DND-41 (cell line): ENCODE results near the gene ARHGAP24.

Source experiments
- ATAC-seq: fragments of 200-7000 bp; cut with Tn5 transposase; 3 replicates; pipeline ENCODE4 v1.9.1; 2021; ENCODE audit warnings: low read depth; ENCODE audit not compliant: insufficient read depth
- DNase-seq: peaks from one replicate; pipeline ENCODE4 v3.0.0-alpha.2; 2020
- H2AFZ ChIP-seq: 2 replicates; pipeline ENCODE4 v1.6.0; 2012; ENCODE audit warnings: low read depth, low read length
- H3K27ac ChIP-seq: 2 replicates; pipeline ENCODE4 v1.5.1; 2012; ENCODE audit warnings: low read length, inconsistent platforms
- H3K27me3 ChIP-seq: fragments of 200-600 bp; sonication (generic); 2 replicates; pipeline ENCODE4 v1.6.0; 2012; ENCODE audit warnings: low read length, mild to moderate bottlenecking, inconsistent platforms; ENCODE audit not compliant: insufficient read depth, poor library complexity
- H3K36me3 ChIP-seq: 2 replicates; pipeline ENCODE4 v1.5.1; 2012; ENCODE audit warnings: low read length, inconsistent platforms; ENCODE audit not compliant: insufficient read depth
- H3K4me1 ChIP-seq: 2 replicates; pipeline ENCODE4 v1.5.1; 2012; ENCODE audit warnings: mild to moderate bottlenecking, low read length; ENCODE audit not compliant: insufficient read depth
- H3K4me2 ChIP-seq: 2 replicates; pipeline ENCODE4 v1.6.0; 2012; ENCODE audit warnings: mild to moderate bottlenecking, moderate library complexity, low read length, inconsistent platforms; ENCODE audit not compliant: insufficient read depth
- H3K4me3 ChIP-seq, 2 experiments: fragments of 200-600 bp in 1 of 2; shearing (Covaris generic) in 1 of 2; 2 replicates each; pipeline ENCODE4 v1.5.1; 2012 to 2016; ENCODE audit warnings: inconsistent platforms in 2 of 2, low read length in 2 of 2, mild to moderate bottlenecking in 2 of 2, low read depth in 1 of 2, moderate library complexity in 1 of 2
- H3K79me2 ChIP-seq: 2 replicates; pipeline ENCODE4 v1.6.0; 2012; ENCODE audit warnings: low read length, inconsistent platforms; ENCODE audit not compliant: insufficient read depth
- H3K9ac ChIP-seq: 2 replicates; pipeline ENCODE4 v1.6.0; 2012; ENCODE audit warnings: low read depth, mild to moderate bottlenecking, inconsistent platforms, low read length, moderate library complexity
- H3K9me3 ChIP-seq: 2 replicates; pipeline ENCODE4 v1.5.1; 2012; ENCODE audit warnings: low read length, moderate library complexity, mild to moderate bottlenecking, inconsistent platforms; ENCODE audit not compliant: insufficient read depth, severe bottlenecking
- H4K20me1 ChIP-seq: 2 replicates; pipeline ENCODE4 v1.6.0; 2012; ENCODE audit warnings: low read length; ENCODE audit not compliant: insufficient read depth
- CTCF ChIP-seq: IDR thresholded peaks from 2 replicates; pipeline ENCODE4 v1.5.1; 2012; ENCODE audit warnings: borderline replicate concordance, low read length, moderate library complexity, mild to moderate bottlenecking; ENCODE audit not compliant: poor library complexity, severe bottlenecking; ENCODE audit errors: extremely low read depth
- EZH2 ChIP-seq: IDR thresholded peaks from 3 replicates; pipeline ENCODE4 v1.6.1; 2012; ENCODE audit warnings: borderline replicate concordance, low read depth, mild to moderate bottlenecking, moderate library complexity, low read length, inconsistent platforms; ENCODE audit not compliant: severe bottlenecking

Gene ARHGAP24

GRCh38 chr4:86026720-86027119, 551.8 kb downstream of the ARHGAP24 start:
- Histone ChIP-seq H4K20me1 (no peaks in the 10 kb centered on the region), H2AFZ (no peak overlapping the region), H3K4me3 (no peak overlapping the region), H3K27ac (no peak overlapping the region), H3K4me1 (no peaks in the 10 kb centered on the region), H3K27me3 (no peaks in the 10 kb centered on the region), H3K36me3 (no peaks in the 10 kb centered on the region), H3K79me2 (no peaks in the 10 kb centered on the region), H3K9me3 (no peaks in the 10 kb centered on the region), H3K9ac (no peak overlapping the region), H3K4me2 (no peak overlapping the region)
- no peak for DNase-seq
- TF ChIP-seq EZH2 (no peak), CTCF (no peak)
- no peak for ATAC-seq

- Histone ChIP-seq H3K9me3 (no peaks in the 10 kb centered on the region), H3K9ac (no peak overlapping the region), H3K4me2 (no peak overlapping the region), H3K4me3 (no peak overlapping the region), H2AFZ (no peak overlapping the region), H3K4me1 (no peaks in the 10 kb centered on the region), H3K36me3 (no peaks in the 10 kb centered on the region), H3K27me3 (no peaks in the 10 kb centered on the region), H3K27ac (no peak overlapping the region), H4K20me1 (no peaks in the 10 kb centered on the region), H3K79me2 (no peaks in the 10 kb centered on the region)
- ATAC-seq (no peak), DNase-seq (no peak)
- no peak for TF ChIP-seq CTCF
- no peak for TF ChIP-seq EZH2
Observed at GRCh38 chr4:86031927-86032326, 557.0 kb downstream of the ARHGAP24 start.

GRCh38 chr4:86032476-86033022, 557.6 kb downstream of the ARHGAP24 start:
- no peaks in the 10 kb centered on the region for H4K20me1 ChIP-seq
- no peaks in the 10 kb centered on the region for H3K27me3 ChIP-seq
- H3K79me2 ChIP-seq: no peaks in the 10 kb centered on the region
- no peak overlapping the region for H3K27ac ChIP-seq
- DNase-seq (no peak), ATAC-seq (no peak)
- TF ChIP-seq CTCF (no peak), EZH2 (no peak)
- no peaks in the 10 kb centered on the region for H3K9me3 ChIP-seq
- H3K36me3 ChIP-seq: no peaks in the 10 kb centered on the region
- H3K4me2 ChIP-seq: no peak overlapping the region
- H3K4me1 ChIP-seq: no peaks in the 10 kb centered on the region
- no peak overlapping the region for H3K4me3 ChIP-seq
- no peak overlapping the region for H3K9ac ChIP-seq
- H2AFZ ChIP-seq: no peak overlapping the region

DNA sequence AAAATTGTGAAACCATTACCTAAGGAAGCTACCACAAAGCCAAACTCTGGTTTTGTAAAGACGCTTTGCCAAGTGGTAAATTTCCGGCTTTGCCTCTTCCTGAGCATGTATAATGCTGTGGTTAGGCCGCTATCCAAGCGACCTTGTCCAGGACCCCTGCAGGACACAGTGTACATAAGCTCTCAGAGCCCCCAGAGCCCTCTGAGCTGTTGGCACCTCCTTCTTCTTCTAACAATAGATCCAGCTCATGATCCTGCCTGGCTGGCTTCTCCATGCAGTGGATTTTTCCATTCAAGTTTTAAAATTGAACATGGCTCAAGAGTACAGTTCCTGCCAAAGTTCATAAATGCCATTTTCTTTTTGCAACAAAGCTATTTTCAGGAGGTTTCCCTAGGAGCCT, 558.2 kb downstream of the ARHGAP24 start:
- Histone ChIP-seq H2AFZ (no peak overlapping the region), H3K4me3 (no peak overlapping the region)
- ATAC-seq: no peak

More for the DNA sequence above, 558.2 kb downstream of the ARHGAP24 start:
- no peaks in the 10 kb centered on the region for H3K27me3 ChIP-seq
- no peaks in the 10 kb centered on the region for H3K4me1 ChIP-seq
- no peak overlapping the region for H3K4me2 ChIP-seq
- no peak overlapping the region for H3K9ac ChIP-seq
- H3K27ac ChIP-seq: no peak overlapping the region
- H4K20me1 ChIP-seq: no peaks in the 10 kb centered on the region
- no peaks in the 10 kb centered on the region for H3K79me2 ChIP-seq
- DNase-seq: no peak
- TF ChIP-seq EZH2: no peak
- no peaks in the 10 kb centered on the region for H3K9me3 ChIP-seq
- no peaks in the 10 kb centered on the region for H3K36me3 ChIP-seq
